Panc1 (cell line): ENCODE data around the gene FGGY. TPM values are rescaled to one million over a fixed set of nuclear protein-coding genes. Genes with fewer than 3 reads are reported as not detected.

Experiments used
- ATAC-seq: fragments of 200-7000 bp; cut with Tn5 transposase; 2 replicates; pipeline ENCODE4 v1.9.1; 2020; ENCODE audit warnings: mild to moderate bottlenecking, moderate library complexity
- BruUV-seq: library from RNA; stranded (reverse); fragments of 400-500 nt; replicated peaks from 2 replicates; lab custom pipeline; 2021; lab: Mats Ljungman, UMichigan
- CTCF ChIA-PET: fragments of 300-600 bp; sonication (Branson Sonifier 250); formaldehyde crosslinking; loops from one replicate; lab custom pipeline; 2022; ENCODE audit warnings: antibody characterized with exemption; lab: Charles Lee
- POLR2A ChIA-PET: fragments of 300-600 bp; sonication (Branson Sonifier 250); formaldehyde crosslinking; loops from one replicate; lab custom pipeline; 2022; ENCODE audit warnings: antibody characterized with exemption; lab: Charles Lee
- DNase-seq: peaks from one replicate; pipeline ENCODE4 v3.0.0-alpha.2; 2010; ENCODE audit warnings: low read depth, low spot score
- H3K27ac ChIP-seq: 2 replicates; pipeline ENCODE4 v1.5.1; 2011; ENCODE audit warnings: mild to moderate bottlenecking, low read length, inconsistent platforms
- H3K27me3 ChIP-seq: fragments of 200-500 bp; sonication (Bioruptor generic); 2 replicates; pipeline ENCODE4 v1.6.0; 2014; ENCODE audit warnings: low read length, inconsistent platforms; ENCODE audit not compliant: control insufficient read depth, insufficient read depth
- H3K36me3 ChIP-seq: fragments of 200-500 bp; sonication (Bioruptor generic); 2 replicates; pipeline ENCODE4 v1.5.1; 2014; ENCODE audit warnings: inconsistent platforms, mild to moderate bottlenecking, low read length, moderate library complexity; ENCODE audit not compliant: control insufficient read depth, insufficient read depth
- H3K4me1 ChIP-seq: 2 replicates; pipeline ENCODE4 v1.5.1; 2011; ENCODE audit warnings: inconsistent platforms, mild to moderate bottlenecking, low read length, moderate library complexity; ENCODE audit not compliant: control insufficient read depth, insufficient read depth
- H3K4me3 ChIP-seq, 2 experiments: 2 replicates each; pipeline ENCODE4 v1.5.1; 2011 to 2012; ENCODE audit warnings: low read depth in 2 of 2, low read length in 2 of 2, mild to moderate bottlenecking in 2 of 2, inconsistent platforms in 1 of 2, moderate library complexity in 1 of 2
- H3K9me3 ChIP-seq: fragments of 200-500 bp; sonication (Bioruptor generic); 2 replicates; pipeline ENCODE4 v1.5.1; 2014; ENCODE audit warnings: low read depth, mild to moderate bottlenecking, inconsistent platforms, low read length, moderate library complexity; ENCODE audit not compliant: control insufficient read depth, insufficient read depth
- CTCF ChIP-seq: fragments of 450-650 bp; IDR thresholded peaks from 2 replicates; pipeline ENCODE4 v1.5.1; 2017; ENCODE audit warnings: mild to moderate bottlenecking
- POLR2AphosphoS5 ChIP-seq: IDR thresholded peaks from 2 replicates; pipeline ENCODE4 v1.6.1; 2012; ENCODE audit warnings: mild to moderate bottlenecking, low read depth, low read length, moderate library complexity
- REST ChIP-seq, 2 experiments: IDR thresholded peaks; 2 replicates each; pipeline ENCODE4 v1.6.1; 2011 to 2012; ENCODE audit warnings: low read depth in 2 of 2, control low read depth in 1 of 2, low read length in 1 of 2, mild to moderate bottlenecking in 1 of 2, moderate library complexity in 1 of 2; ENCODE audit not compliant: insufficient read depth in 1 of 2
- SIN3A ChIP-seq: IDR thresholded peaks from 2 replicates; pipeline ENCODE4 v1.6.1; 2012; ENCODE audit warnings: low read depth, mild to moderate bottlenecking, low read length, moderate library complexity, borderline replicate concordance; ENCODE audit not compliant: insufficient read depth
- TCF7L2 ChIP-seq: IDR thresholded peaks from 2 replicates; pipeline ENCODE4 v1.6.1; 2011; ENCODE audit warnings: mild to moderate bottlenecking, low read depth, low read length, inconsistent platforms
- in situ Hi-C: cut with HindIII; loops from 2 replicates; pipeline ENCODE4 v1.10.0; 2016; ENCODE audit warnings: low sequenced_read_pairs, low pct_unique_long_range_greater_than_20kb
- intact Hi-C: fragments of 100-400 bp; cut with micrococcal nuclease; formaldehyde crosslinking; loops from one replicate; pipeline ENCODE4 v1.10.0; 2022; ENCODE audit not compliant: unreplicated experiment
- total RNA-seq: library from RNA; stranded (reverse); gene quantifications from one replicate; pipeline ENCODE4 v1.2.1, GENCODE V29; 2021; ENCODE audit not compliant: unreplicated experiment

FGGY gene
- total RNA-seq, 1 experiment from 2014 or later = 15.5 TPM

DNA sequence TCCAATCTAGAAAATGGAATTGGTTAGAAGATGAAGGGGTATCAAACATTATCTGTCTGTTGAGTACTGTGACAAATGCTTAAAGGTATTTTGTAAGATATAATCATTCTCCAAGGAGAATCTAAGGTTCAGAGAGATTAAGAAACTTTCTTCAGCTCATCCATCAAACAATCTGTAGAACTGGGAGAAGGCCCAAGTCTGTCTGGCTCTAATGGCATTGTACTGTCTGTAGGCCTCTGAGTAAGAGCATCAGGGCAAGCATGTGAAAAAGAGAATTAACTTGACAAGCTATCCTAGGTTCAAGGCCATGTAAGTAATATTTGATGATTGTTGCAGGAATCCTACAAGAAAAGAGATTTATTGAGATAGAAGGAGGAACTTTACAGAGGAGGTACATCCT lies 5.3 kb upstream of the FGGY start:
- intact Hi-C loops = no loop called here
- in situ Hi-C loops = no loop called here
- Histone ChIP-seq H3K4me3 (no peak overlapping the region), H3K27ac (no peak overlapping the region), H3K9me3 (no peaks in the 10 kb centered on the region), H3K27me3 (no peaks in the 10 kb centered on the region), H3K36me3 (no peaks in the 10 kb centered on the region), H3K4me1 (peaks cover 9% of the 10 kb centered on the region; the same call in 1 of the 2 replicates)
- ChIA-PET CTCF (no interaction called here), POLR2A (no interaction called here)
- ATAC-seq (no peak), DNase-seq (no peak)
- TF ChIP-seq TCF7L2 = no peak
- no peak for TF ChIP-seq CTCF
- no peak for TF ChIP-seq REST (IDR thresholded peaks at IDR 0.05; ENCODE audit: insufficient read depth in 1 of 2, low read depth in 2 of 2, low read length in 1 of 2)
- TF ChIP-seq SIN3A = no peak
- BruUV-seq = no TSS peak

- Histone ChIP-seq H3K27me3 (no peaks in the 10 kb centered on the region), H3K36me3 (no peaks in the 10 kb centered on the region; the same call in 1 of the 2 replicates), H3K27ac (no peak overlapping the region), H3K9me3 (no peaks in the 10 kb centered on the region), H3K4me1 (peaks cover 9% of the 10 kb centered on the region; the same call in 1 of the 2 replicates), H3K4me3 (no peak overlapping the region)
- ChIA-PET CTCF (no interaction called here), POLR2A (no interaction called here)
- ATAC-seq = no peak
- in situ Hi-C loops (no loop called here), intact Hi-C loops (no loop called here)
- no peak for TF ChIP-seq CTCF
- TF ChIP-seq TCF7L2 = no peak
- no peak for TF ChIP-seq SIN3A
- no peak for TF ChIP-seq POLR2AphosphoS5
- no peak for TF ChIP-seq REST (IDR thresholded peaks at IDR 0.05; ENCODE audit: insufficient read depth in 1 of 2, low read depth in 2 of 2, low read length in 1 of 2)
- no peak for DNase-seq
- no TSS peak for BruUV-seq
Measured at GRCh38 chr1:59292562-59292961, 4.3 kb upstream of the FGGY start.
